DMS 273 treated with DMSO at 0.1 percent for 48 hours (cell line): ENCODE data around the gene TNFRSF17.
A peak's percentile ranks its signal among the peaks of the same experiment; 100 is the strongest.
"Not testable (repeated sequence)": the region's sequence is repeated elsewhere in the genome, so short reads cannot be mapped to it uniquely, and the experiment has no call there.

Source experiments
- DNase-seq: peaks from one replicate; lab custom pipeline; 2025; lab: John Stamatoyannopoulos, UW

The TNFRSF17 gene

DNA sequence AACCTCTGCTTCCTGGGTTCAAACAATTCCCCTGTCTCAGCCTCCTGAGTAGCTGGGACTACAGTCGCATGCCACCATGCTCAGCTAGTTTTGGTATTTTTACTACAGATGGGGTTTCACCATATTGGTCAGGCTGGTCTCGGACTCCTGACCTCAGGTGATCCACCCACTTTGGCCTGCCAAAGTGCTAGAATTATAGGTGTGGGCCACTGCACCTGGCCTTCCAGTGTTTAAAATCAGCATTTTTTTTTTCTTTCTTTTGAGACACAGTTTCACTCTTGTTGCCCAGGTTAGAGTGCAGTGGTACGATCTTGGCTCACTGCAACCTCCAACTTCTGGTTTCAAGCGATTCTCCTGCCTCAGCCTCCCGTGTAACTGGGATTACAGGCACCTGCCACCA, 5.3 kb downstream of the TNFRSF17 start:
- not testable (repeated sequence) for DNase-seq

- no peak for DNase-seq
These were observed 7.1 kb downstream of the TNFRSF17 start for GRCh38 chr16:11972128-11972527.

- no peak for DNase-seq
These were observed 8.1 kb downstream of the TNFRSF17 start for GRCh38 chr16:11973070-11973469.

DNA sequence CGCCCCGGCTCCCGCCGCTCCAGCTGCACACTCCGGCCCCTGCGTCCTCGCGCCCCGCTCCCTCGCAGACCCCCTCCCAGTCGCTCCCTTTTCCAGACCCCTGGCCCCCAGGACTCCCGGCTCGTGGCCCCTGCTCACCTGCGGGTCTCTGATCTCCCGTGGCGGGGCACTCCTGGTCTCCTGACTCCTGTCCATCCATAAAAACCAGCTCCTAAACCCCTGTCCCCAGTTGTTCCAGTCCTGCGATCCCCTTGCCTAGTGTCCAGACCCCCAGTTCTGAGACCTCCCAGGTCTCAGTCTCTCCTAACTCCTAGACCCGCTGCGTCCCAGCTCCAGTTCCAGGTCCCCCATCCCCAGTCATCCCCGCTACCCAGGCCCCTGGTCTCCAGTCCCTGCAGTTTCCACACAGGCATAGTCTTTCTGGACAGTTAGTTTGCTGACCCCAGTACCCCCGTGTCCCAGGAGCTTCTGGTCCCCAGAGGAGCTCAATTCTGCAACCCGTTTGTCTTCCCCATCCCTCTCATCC, 11.9 kb downstream of the TNFRSF17 start:
- DNase-seq, result no peak

DNA sequence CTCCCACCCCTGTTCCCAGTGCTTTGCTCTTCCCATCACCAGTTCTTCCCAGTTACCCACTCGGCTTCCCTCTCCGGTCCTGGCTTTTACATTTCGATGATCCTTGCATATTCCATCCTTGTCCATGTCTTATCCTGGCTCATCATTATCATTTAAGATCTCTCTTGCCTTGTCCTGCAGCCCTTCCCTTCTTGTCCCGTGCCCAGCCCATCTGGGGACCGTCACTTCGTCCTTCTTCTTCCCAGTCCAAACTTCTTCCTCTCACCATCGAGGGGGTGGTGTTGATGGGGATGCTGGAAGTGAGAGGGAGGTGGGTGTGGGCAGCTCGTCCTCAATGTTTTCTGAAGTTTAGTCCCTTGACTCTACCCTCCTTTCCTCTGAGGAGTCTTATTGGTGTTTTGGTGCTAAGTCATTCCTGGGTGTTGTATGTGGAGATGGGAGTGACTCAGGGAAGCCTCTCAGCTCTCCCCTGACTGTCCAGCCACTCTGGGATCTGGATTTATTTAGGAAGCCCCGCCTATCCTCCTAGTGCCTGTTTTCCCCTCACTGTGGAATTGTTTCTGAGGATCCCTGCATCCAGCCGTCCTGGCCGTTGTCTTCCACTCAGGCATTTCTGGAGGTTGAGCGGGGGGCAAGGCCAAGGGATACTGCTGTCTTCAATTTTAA, 12.5 kb downstream of the TNFRSF17 start:
- no peak for DNase-seq

DNA sequence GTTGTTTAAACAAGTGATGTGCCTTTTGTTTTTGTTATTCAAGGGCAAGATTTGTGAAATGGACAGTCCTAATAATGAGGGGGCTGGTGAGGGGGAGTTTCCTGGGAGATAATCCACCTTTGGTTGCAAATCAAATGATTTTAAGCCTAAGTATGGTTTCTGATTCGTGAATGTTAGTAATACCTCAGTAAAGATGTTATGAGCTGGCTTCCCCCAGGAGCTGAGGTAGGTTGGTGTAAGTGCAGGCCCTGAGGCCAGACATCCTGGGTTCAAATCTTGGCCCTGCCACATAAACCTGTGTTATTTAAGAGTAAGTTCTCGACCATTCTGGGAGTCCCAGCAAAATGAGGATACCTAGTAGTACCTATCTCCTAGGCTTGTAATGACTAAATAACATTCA, 13.1 kb downstream of the TNFRSF17 start:
- no peak for DNase-seq

DNA sequence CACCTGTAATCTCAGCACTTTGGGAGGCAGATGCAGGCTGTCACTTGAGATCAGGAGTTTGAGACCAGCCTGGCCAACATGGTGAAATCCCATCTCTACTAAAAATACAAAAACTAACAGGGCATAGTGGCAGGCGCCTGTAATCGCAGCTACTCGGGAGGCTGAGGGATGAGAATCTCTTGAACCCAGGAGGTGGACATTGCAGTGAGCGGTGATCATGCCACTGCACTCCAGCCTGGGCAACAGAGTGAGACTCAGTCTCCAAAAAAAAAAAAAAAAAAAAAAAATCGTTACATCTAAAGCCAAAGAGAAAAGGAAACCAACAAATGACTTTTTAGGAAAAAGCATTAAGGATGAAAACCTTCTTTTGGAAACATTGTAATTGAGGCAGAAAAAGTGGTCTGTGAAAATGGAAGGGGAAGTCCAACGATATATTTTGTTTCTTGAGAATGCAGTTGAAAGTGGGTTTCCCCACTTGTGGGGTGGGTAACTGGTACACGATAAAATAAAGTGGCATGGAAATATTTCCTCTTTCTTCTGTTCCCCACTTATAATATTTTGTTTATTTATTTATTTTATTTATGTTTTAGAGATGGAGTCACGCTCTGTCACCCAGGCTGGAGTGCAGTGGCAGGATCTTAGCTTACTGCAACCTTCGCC, 14.1 kb downstream of the TNFRSF17 start:
- DNase-seq, result no peak

DNA sequence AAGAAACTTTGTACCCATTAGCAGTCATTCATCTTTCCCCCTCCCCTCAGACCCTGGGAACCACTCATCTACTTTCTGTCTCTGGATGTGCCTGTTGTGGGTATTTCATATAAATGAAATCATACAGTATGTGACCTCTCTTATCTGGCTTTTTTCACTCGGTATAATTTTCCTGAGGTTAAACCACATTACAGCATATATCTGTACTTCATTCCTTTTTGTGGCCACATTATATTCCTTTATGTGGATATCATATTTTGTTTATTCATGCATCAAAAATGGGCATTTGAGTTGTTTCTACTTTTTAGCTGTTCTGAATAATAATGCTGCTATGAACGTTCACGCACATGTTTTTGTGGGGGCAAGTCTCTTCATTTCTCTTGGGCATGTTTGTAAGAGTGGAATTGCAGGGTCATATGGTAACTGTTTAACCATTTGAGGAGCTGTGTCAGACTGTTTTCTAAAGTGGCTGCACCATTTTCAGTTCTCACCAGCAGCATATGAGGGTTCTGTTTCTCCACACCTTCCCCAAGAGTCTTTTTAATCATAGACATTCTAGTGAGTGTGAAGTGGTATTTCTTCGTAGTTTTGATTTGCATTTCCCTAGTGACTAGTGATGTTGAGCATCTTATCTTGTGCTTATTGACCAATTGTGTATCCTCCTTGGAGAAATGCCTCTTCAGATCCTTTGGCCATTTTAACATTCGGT, 15.3 kb downstream of the TNFRSF17 start:
- DNase-seq, result no peak

GRCh38 chr16:11985250-11985649, 20.2 kb downstream of the TNFRSF17 start:
- DNase-seq, result no peak

- DNase-seq, result peak; percentile 44
These were observed 21.6 kb downstream of the TNFRSF17 start for GRCh38 chr16:11986521-11987057.

GRCh38 chr16:11988258-11988978, 23.4 kb downstream of the TNFRSF17 start:
- no peak for DNase-seq

DNA sequence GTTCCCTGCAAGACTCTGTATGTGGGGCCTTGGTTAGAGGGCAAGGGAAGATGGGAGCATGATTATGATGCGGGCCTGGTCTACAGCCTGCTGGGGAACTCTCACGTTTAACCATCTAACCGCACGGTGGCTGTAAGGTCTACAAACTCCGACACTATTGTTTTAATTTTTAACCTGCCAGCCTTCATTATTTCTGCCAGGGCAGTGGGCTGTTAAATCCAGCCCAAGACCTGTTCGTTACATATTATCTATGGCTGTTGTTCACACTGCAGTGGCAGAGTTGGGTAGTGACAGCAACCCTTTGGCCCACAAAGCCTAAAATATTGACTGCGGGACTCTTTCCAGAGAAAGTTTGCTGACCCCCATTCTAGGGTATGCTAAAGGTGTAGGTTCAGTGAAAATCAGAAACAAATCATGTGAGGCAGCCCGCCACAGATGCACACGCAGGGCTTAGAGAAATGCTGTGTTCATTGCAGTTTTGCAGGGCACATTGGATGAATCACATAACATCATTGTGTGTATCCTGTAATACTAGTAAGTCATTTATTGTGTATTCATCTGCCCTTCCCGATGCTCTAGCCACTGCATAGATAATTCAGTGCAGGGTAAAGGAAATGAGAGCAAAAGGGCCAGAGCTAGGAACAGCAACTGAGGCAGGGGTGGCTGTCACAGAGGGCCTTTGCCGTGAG, 25.8 kb downstream of the TNFRSF17 start:
- DNase-seq, result no peak

- no peak for DNase-seq
These were observed 27.1 kb downstream of the TNFRSF17 start for GRCh38 chr16:11992008-11992584.

DNA sequence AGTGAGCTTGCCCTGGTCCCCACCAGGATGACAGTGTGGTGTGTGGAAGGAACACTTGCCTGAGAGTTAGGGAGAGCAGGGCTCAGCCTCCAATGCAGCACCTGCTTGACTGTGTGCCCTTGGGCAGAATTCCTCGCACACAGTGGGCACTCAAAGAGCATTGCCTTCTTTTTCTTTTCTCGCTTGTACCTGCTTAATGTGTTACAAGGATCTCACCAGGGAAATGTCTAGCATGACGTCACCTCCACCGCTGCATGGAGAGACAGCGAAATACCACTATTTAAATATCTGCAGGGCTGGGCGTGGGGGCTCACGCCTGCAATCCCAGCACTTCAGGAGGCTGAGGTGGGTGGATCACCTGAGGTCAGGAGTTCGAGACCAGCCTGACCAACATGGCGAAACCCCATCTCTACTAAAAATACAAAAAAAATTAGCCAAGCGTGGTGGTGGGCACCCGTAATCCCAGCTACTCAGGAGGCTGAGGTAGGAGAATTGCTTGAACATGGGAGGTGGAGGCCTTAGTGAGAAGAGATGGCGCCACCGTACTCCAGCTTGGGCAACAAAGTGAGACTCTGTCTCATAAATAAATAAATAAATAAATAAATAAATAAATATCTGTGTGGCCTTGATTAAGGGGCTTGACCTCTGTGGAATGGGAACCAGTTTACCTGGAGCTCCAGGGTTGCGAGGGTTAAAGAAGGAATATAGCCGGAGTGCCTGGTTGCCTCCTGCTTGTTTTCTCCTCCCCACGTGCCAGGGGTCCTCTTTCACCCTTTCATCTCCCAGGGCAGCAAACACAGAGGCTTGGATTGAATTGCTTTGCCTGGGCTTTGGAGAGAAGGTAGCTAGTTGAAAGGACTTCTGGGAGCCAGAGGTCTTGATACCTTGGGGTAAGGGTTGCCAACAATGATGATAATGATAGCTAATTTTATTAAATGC, 27.8 kb downstream of the TNFRSF17 start:
- no peak for DNase-seq

GRCh38 chr16:11994143-11995119, 29.4 kb downstream of the TNFRSF17 start:
- DNase-seq, result no peak

DNA sequence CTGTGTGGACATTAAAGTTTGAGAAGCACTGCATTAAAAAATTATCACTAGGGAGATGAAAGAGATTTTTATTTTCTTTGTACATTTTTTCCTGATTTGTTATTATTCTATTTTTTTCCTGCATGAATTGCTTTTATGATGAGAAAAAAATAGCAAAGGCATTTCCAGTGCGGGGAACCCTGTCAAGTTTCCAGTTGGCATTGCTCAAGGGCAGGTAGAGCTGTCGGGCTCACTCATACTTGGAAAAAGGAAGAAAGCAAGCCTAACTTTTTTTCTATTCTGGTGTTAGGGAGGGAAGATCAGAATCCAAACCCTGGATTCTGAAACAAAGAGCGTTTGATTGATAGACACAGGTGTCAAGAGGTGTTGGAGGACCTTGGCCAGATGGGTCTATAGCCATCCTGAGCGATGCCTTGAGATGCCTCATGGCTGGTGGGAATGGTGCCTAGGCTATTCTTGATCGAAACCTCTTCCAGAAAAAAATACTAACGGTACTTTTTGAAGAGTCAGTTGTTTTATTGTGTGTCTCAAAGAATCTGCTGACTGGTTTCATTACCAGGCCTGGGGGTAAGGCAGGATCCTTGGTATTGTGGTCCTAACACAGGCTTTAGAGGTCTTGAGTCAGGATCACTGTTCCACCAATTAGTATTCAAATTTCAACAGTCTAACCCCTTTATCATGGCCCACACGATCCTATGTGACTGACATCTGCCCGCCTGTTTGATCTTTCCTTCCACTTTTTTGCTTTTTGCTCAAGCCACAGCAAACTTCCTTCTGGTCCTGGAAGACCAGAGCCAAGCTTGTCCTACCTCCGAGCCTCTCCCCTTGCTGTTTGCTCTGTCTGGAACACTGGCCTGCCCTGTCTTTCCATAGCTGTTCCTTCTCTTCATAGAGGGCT, 31.7 kb downstream of the TNFRSF17 start:
- no peak for DNase-seq

DNA sequence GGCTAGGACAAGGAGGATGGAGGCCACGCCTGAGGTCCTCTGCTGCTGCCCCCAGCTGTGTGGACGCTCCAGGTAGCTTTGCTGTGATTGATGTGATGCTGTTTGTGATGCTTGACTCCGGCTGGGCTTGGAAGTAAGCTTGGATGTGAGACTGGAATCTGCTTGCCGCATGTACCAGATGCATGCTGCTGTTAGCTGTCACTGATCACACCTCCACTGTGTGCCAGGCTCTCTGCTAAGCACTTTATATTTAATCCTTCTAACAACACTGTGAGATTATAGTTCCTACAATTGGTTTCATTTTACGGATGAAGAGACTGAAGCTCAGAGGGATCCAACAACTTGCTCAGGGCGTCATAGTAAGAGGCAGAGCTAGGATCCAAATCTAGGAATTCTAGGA, 35.0 kb downstream of the TNFRSF17 start:
- DNase-seq, result no peak
